SK-N-MC (cell line): ENCODE data around the gene CETN3.

Experiments
- EZH2 ChIP-seq: fragments of 200-600 bp; sonication (generic); IDR thresholded peaks from one replicate; pipeline ENCODE4 v1.6.1; 2017; ENCODE audit warnings: antibody characterized with exemption
- FOXP2 ChIP-seq: optimal IDR thresholded peaks from 2 replicates; pipeline ENCODE3; 2011; ENCODE audit warnings: mild to moderate bottlenecking, moderate library complexity; ENCODE audit not compliant: insufficient read depth; ENCODE audit errors: extremely low read length, control extremely low read depth
- POLR2AphosphoS5 ChIP-seq: IDR thresholded peaks from 2 replicates; pipeline ENCODE4 v1.6.1; 2012; ENCODE audit warnings: mild to moderate bottlenecking, low read depth, low read length, borderline replicate concordance

DNA sequence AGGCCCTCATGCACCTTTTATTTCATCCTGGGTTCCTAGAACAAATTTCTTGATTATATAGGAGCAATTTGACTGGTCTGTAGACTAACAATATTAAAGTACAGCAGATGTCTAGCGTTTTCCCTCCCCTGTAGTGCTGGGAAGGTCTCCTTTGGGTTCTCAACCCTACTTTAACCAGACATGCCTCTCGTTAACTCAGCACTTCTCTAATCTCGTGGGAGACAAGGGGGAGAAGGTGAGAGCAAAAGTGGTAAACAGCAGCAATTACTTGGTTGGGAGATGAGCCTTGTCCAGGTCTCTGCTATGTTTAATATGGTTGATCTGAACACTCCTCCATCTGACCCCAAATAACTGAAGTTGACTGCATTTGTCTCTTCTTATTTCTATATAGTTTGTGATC is 22.0 kb downstream of the CETN3 start:
- TF ChIP-seq POLR2AphosphoS5 (no peak), EZH2 (no peak), FOXP2 (no peak)
